ENCODE data around the gene NELFB.

NELFB gene

GRCh38 chr9:137321726-137322361, 66.7 kb downstream of the NELFB start:
- DNase-seq (ENCODE audit: low read depth) = no peak
- no peak for TF ChIP-seq CTCF (conservative IDR thresholded peaks at IDR 0.05; ENCODE audit: control insufficient read depth, insufficient read depth, low read depth, low read length)
- H3K4me3 ChIP-seq (ENCODE audit: control insufficient read depth, low read depth, low read length) = no peak overlapping the region

Measured in fibroblast of mammary gland (primary cell).